Hepatocyte (in vitro differentiated cells): Measurements from ENCODE around the gene IGLL5. TPM values are rescaled to one million over a fixed set of nuclear protein-coding genes. Genes with fewer than 3 reads are reported as not detected.
"Not testable (repeated sequence)": the region's sequence is repeated elsewhere in the genome, so short reads cannot be mapped to it uniquely, and the experiment has no call there.

Experiments used
- DNase-seq: peaks from one replicate; pipeline ENCODE4 v3.0.0-alpha.2; 2016; ENCODE audit warnings: low spot score
- H2AFZ ChIP-seq: fragments of 200-600 bp; sonication (generic); 2 replicates; pipeline ENCODE4 v1.6.0; 2016; ENCODE audit warnings: antibody characterized with exemption, mild to moderate bottlenecking
- H3K27ac ChIP-seq: fragments of 200-600 bp; sonication (generic); 2 replicates; pipeline ENCODE4 v1.5.1; 2016; ENCODE audit warnings: mild to moderate bottlenecking
- H3K27me3 ChIP-seq: fragments of 200-600 bp; sonication (generic); 2 replicates; pipeline ENCODE4 v1.6.1; 2016
- H3K36me3 ChIP-seq: fragments of 200-600 bp; sonication (generic); replicated peaks from 2 replicates; pipeline ENCODE4 v1.5.1; 2016; ENCODE audit warnings: low read depth; ENCODE audit not compliant: insufficient read depth
- H3K4me1 ChIP-seq: fragments of 200-600 bp; sonication (generic); 2 replicates; pipeline ENCODE4 v1.5.1; 2016; ENCODE audit warnings: mild to moderate bottlenecking, moderate library complexity; ENCODE audit not compliant: insufficient read depth
- H3K4me2 ChIP-seq: fragments of 200-600 bp; sonication (generic); 2 replicates; pipeline ENCODE4 v1.6.0; 2016
- H3K4me3 ChIP-seq: fragments of 200-600 bp; sonication (generic); 2 replicates; pipeline ENCODE4 v1.5.1; 2016; ENCODE audit warnings: mild to moderate bottlenecking
- H3K79me2 ChIP-seq: fragments of 200-600 bp; sonication (generic); 2 replicates; pipeline ENCODE4 v1.6.0; 2017; ENCODE audit warnings: mild to moderate bottlenecking
- H3K9me2 ChIP-seq: fragments of 200-600 bp; sonication (generic); replicated peaks from 2 replicates; pipeline ENCODE4 v1.6.0; 2017; ENCODE audit warnings: mild to moderate bottlenecking; ENCODE audit not compliant: insufficient read depth
- H3K9me3 ChIP-seq: fragments of 200-600 bp; sonication (generic); 2 replicates; pipeline ENCODE4 v1.5.1; 2016; ENCODE audit warnings: low read depth, mild to moderate bottlenecking
- H4K20me1 ChIP-seq: fragments of 200-600 bp; sonication (generic); 2 replicates; pipeline ENCODE4 v1.6.0; 2016; ENCODE audit warnings: mild to moderate bottlenecking; ENCODE audit not compliant: insufficient read depth, poor library complexity, severe bottlenecking
- EZH2 ChIP-seq: fragments of 200-600 bp; sonication (generic); IDR thresholded peaks from 2 replicates; pipeline ENCODE4 v1.6.1; 2016; ENCODE audit warnings: antibody characterized with exemption, mild to moderate bottlenecking, borderline replicate concordance
- EZH2phosphoT487 ChIP-seq: fragments of 200-600 bp; sonication (generic); IDR thresholded peaks from one replicate; pipeline ENCODE4 v1.6.1; 2018; ENCODE audit warnings: antibody characterized with exemption, mild to moderate bottlenecking, low read depth, moderate library complexity; ENCODE audit not compliant: unreplicated experiment, severe bottlenecking
- WGBS: methylation state at CpG from one replicate; pipeline ENCODE4 v1.1.6; 2016; ENCODE audit warnings: low lambda C conversion rate; ENCODE audit errors: missing lambda C conversion rate; 5-methylcytosine and 5-hydroxymethylcytosine counted together
- polyA plus RNA-seq: library from polyadenylated mRNA; unstranded; fragments of >200 nt; fragmentation: Nextera tagmentation; extraction: Ambion mirVana; gene quantifications from 2 replicates; pipeline ENCODE4 v1.2.1, GENCODE V29; 2016
- total RNA-seq: library from RNA; depleted of rRNA; stranded (reverse); fragments of >200 nt; gene quantifications from 2 replicates; pipeline ENCODE4 v1.2.3, GENCODE V29; 2014
- TF ChIP-seq, protein P1 (sequence below): fragments of 200-600 bp; sonication (generic); IDR thresholded peaks from 2 replicates; pipeline ENCODE4 v1.5.1; 2016; ENCODE audit warnings: antibody characterized with exemption, mild to moderate bottlenecking; ENCODE audit not compliant: poor library complexity

The IGLL5 gene
- total and polyA plus RNA-seq, 2 experiments from 2014 or later: not detected

DNA sequence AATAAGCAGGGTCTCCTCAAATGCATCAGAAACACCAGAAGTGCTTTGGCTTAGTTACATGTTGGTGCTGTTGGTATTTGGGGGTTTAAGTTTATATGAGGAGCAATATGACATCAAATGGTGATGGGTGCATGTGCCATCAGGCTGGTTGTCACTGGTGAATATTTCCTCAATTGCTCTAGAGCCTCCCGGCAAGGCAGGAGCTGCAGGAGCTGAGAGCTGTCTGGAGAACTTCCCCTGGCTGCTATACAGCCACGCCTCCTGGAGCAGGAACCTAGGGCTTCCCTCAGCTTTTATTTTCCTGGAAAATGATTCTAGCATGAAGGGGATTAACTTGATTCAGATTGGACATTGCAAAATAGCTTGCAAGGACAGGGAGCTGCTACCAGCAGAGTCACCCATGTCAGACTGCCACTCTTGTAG, 15.8 kb downstream of the IGLL5 start:
- no peak for DNase-seq
- TF ChIP-seq, protein P1, sequence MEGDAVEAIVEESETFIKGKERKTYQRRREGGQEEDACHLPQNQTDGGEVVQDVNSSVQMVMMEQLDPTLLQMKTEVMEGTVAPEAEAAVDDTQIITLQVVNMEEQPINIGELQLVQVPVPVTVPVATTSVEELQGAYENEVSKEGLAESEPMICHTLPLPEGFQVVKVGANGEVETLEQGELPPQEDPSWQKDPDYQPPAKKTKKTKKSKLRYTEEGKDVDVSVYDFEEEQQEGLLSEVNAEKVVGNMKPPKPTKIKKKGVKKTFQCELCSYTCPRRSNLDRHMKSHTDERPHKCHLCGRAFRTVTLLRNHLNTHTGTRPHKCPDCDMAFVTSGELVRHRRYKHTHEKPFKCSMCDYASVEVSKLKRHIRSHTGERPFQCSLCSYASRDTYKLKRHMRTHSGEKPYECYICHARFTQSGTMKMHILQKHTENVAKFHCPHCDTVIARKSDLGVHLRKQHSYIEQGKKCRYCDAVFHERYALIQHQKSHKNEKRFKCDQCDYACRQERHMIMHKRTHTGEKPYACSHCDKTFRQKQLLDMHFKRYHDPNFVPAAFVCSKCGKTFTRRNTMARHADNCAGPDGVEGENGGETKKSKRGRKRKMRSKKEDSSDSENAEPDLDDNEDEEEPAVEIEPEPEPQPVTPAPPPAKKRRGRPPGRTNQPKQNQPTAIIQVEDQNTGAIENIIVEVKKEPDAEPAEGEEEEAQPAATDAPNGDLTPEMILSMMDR: no peak
- TF ChIP-seq EZH2 (no peak), EZH2phosphoT487 (no peak)
- H4K20me1 ChIP-seq: no peaks in the 10 kb centered on the region
- H3K27ac ChIP-seq: no peak overlapping the region
- H3K9me2 ChIP-seq: no peaks in the 10 kb centered on the region
- H2AFZ ChIP-seq: no peak overlapping the region
- H3K36me3 ChIP-seq: no peaks in the 10 kb centered on the region
- H3K4me2 ChIP-seq: no peak overlapping the region
- H3K9me3 ChIP-seq: no peaks in the 10 kb centered on the region
- 59% methylated on average over 2 of the region's 2 CpGs for WGBS
- no peaks in the 10 kb centered on the region for H3K4me1 ChIP-seq
- no peak overlapping the region for H3K4me3 ChIP-seq
- H3K27me3 ChIP-seq: no peaks in the 10 kb centered on the region
- H3K79me2 ChIP-seq: no peaks in the 10 kb centered on the region

DNA sequence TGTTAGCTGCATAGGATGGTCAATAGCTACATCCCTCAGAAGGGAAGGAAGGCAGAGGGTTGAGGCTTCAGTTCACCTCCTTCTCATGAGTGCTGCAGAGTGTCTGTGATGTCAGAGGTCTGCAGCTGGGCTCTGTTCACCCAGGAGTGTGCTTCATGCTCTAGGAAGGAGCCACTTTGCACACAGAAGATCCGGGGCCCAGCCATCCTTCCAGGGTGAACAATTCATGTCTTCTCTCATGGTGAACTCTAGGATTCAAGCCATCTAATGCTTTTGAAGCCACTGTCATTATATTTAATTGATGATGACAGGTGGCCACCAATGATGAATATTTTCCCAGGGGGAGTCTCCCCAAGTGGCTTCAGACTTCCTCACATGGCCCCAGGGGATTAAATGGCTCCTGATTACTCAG, 16.2 kb downstream of the IGLL5 start:
- H4K20me1 ChIP-seq, H3K79me2 ChIP-seq, DNase-seq, H3K27ac ChIP-seq, H2AFZ ChIP-seq, H3K9me2 ChIP-seq, H3K4me1 ChIP-seq, H3K27me3 ChIP-seq, H3K4me2 ChIP-seq, H3K36me3 ChIP-seq, H3K4me3 ChIP-seq, H3K9me3 ChIP-seq: not testable (repeated sequence)
- 100% methylated on average over 1 of the region's 1 CpG for WGBS

DNA sequence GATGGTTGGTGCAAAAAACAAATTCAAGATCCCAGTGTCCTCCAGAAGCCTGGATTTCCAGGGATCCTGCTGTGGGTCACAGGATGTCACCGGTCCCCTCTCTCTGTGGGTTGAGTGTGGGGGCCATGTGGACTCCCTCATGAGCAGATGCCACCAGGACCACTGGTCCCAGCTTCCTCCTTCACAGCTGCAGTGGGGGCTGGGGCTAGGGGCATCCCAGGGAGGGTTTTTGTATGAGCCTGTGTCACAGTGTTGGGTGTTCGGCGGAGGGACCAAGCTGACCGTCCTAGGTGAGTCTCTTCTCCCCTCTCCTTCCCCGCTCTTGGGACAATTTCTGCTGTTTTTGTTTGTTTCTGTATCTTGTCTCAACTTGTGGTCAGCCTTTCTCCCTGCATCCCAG, 17.1 kb downstream of the IGLL5 start:
- not testable (repeated sequence) for H3K4me3 ChIP-seq, H3K27me3 ChIP-seq, H3K9me3 ChIP-seq, DNase-seq, H3K79me2 ChIP-seq, H3K36me3 ChIP-seq, H3K4me2 ChIP-seq, H3K9me2 ChIP-seq, H3K27ac ChIP-seq, H4K20me1 ChIP-seq, H3K4me1 ChIP-seq, H2AFZ ChIP-seq
- 92% methylated on average over 4 of the region's 5 CpGs for WGBS

DNA sequence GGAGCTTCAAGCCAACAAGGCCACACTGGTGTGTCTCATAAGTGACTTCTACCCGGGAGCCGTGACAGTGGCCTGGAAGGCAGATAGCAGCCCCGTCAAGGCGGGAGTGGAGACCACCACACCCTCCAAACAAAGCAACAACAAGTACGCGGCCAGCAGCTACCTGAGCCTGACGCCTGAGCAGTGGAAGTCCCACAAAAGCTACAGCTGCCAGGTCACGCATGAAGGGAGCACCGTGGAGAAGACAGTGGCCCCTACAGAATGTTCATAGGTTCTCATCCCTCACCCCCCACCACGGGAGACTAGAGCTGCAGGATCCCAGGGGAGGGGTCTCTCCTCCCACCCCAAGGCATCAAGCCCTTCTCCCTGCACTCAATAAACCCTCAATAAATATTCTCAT, 18.8 kb downstream of the IGLL5 start:
- not testable (repeated sequence) for H3K79me2 ChIP-seq, H2AFZ ChIP-seq, H3K36me3 ChIP-seq, H3K4me1 ChIP-seq, H3K27me3 ChIP-seq, H3K4me3 ChIP-seq, H4K20me1 ChIP-seq, H3K27ac ChIP-seq, H3K9me2 ChIP-seq, DNase-seq, H3K4me2 ChIP-seq, H3K9me3 ChIP-seq
- 83% methylated on average over 9 of the region's 10 CpGs for WGBS

DNA sequence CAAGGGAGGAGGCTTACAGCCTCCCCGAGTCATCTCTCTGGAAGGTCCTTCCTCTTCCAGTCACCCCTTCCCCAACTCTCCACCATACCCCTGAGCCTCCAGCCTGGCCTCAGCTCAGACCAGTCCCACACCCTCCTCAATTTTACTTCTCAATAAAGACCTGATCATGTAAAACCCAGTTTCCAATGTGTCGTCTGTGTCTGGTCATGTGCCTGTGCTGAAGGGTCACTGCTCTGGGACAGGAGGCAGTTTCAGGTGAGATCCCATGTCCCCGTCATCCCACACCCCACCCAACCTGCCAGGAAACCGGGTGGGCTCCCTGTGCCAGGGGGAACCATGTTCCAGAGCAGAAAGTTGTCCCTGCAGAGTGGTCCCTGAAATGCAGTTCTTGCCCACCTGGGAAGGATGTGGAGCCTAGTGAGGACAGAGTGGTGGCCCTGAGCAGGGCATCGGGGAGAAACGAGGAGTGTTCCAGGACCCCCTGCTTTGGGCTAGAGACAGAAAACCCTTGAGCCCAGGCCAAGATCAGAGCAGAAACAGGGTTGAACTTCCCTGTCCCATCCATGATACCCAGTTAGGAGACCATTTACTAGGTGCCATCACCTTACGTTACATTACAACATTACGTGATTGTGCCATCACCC, 19.4 kb downstream of the IGLL5 start:
- 85% methylated on average over 8 of the region's 8 CpGs for WGBS
- H3K9me2 ChIP-seq: no peaks in the 10 kb centered on the region

More for the DNA sequence above, 19.4 kb downstream of the IGLL5 start:
- H3K4me3 ChIP-seq: no peak overlapping the region
- no peaks in the 10 kb centered on the region for H3K36me3 ChIP-seq
- no peak overlapping the region for H3K27ac ChIP-seq
- TF ChIP-seq EZH2 (no peak), EZH2phosphoT487 (no peak)
- TF ChIP-seq, protein P1: no peak
- no peak overlapping the region for H3K4me2 ChIP-seq
- no peaks in the 10 kb centered on the region for H3K9me3 ChIP-seq
- DNase-seq: no peak
- H3K27me3 ChIP-seq: no peaks in the 10 kb centered on the region
- H3K79me2 ChIP-seq: no peaks in the 10 kb centered on the region
- no peak overlapping the region for H2AFZ ChIP-seq
- H3K4me1 ChIP-seq: no peaks in the 10 kb centered on the region
- no peaks in the 10 kb centered on the region for H4K20me1 ChIP-seq
